ENCODE results near the gene DMP1.

DMP1 gene

GRCh38 chr4:87707279-87707918, 57.3 kb downstream of the DMP1 start:
- Histone ChIP-seq H3K9me3 (ENCODE audit: control insufficient read depth, low read length) (no peaks in the 10 kb centered on the region), H3K27ac (ENCODE audit: insufficient read depth, low read length, poor library complexity, severe bottlenecking) (no peak overlapping the region), H3K4me1 (ENCODE audit: control insufficient read depth, insufficient read depth, low read length, poor library complexity, severe bottlenecking) (no peaks in the 10 kb centered on the region), H3K27me3 (replicated peaks; ENCODE audit: control insufficient read depth, insufficient read depth, low read length, poor library complexity, severe bottlenecking) (no peaks in the 10 kb centered on the region), H3K36me3 (ENCODE audit: control insufficient read depth, insufficient read depth, low read length) (no peaks in the 10 kb centered on the region), H3K4me3 (ENCODE audit: insufficient read depth, low read depth, low read length, poor library complexity, severe bottlenecking) (no peak overlapping the region)
- DNase-seq: no peak
